HEK293 (cell line): Measurements from ENCODE around the gene LGALSL.

Experiments
- CTCF ChIA-PET: fragments of 350-600 bp; formaldehyde crosslinking; extraction: SDS; loops from one replicate; lab custom pipeline; 2021; ENCODE audit warnings: antibody characterized with exemption; lab: Yijun Ruan, JAX
- POLR2A ChIA-PET: fragments of 300-600 bp; formaldehyde crosslinking; extraction: SDS; loops from one replicate; lab custom pipeline; 2020; ENCODE audit warnings: antibody characterized with exemption, inconsistent platforms; lab: Yijun Ruan, JAX
- H3K27ac ChIP-seq: fragments of 200-500 bp; sonication (Bioruptor generic); 2 replicates; pipeline ENCODE4 v1.5.1; 2014; ENCODE audit warnings: low read depth, low read length, control low read depth, inconsistent platforms; ENCODE audit errors: extremely low read depth
- H3K36me3 ChIP-seq, 2 experiments: fragments of 200-500 bp in 1 of 2; sonication (Bioruptor generic) in 1 of 2; 1 replicate in 1 of 2; 2 replicates in 1 of 2; pipeline ENCODE4 v1.5.1; 2014 to 2017; ENCODE audit warnings: inconsistent platforms in 2 of 2, low read length in 2 of 2; ENCODE audit not compliant: control insufficient read depth in 2 of 2, insufficient read depth in 1 of 2
- H3K4me1 ChIP-seq: fragments of 200-500 bp; sonication (Bioruptor generic); 2 replicates; pipeline ENCODE4 v1.5.1; 2014; ENCODE audit warnings: mild to moderate bottlenecking, low read length, inconsistent platforms; ENCODE audit not compliant: control insufficient read depth, insufficient read depth
- H3K4me3 ChIP-seq: 2 replicates; pipeline ENCODE4 v1.5.1; 2011; ENCODE audit warnings: low read depth, mild to moderate bottlenecking, control low read depth, low read length, moderate library complexity
- H3K9me3 ChIP-seq: fragments of 200-500 bp; sonication (Bioruptor generic); 2 replicates; pipeline ENCODE4 v1.5.1; 2014; ENCODE audit warnings: low read depth, low read length, inconsistent platforms; ENCODE audit not compliant: control insufficient read depth, insufficient read depth
- HOXA7 ChIP-seq: sonication (generic); formaldehyde crosslinking; IDR thresholded peaks from 2 replicates; pipeline ENCODE4 v1.8.1; 2022; ENCODE audit warnings: missing genetic modification reagents, borderline replicate concordance
- ZFP41 ChIP-seq: fragments of 450-650 bp; formaldehyde crosslinking; IDR thresholded peaks from 2 replicates; pipeline ENCODE4 v1.5.1; 2016; ENCODE audit warnings: missing biosample characterization, missing genetic modification characterization, borderline replicate concordance
- ZNF10 ChIP-seq: fragments of 450-650 bp; formaldehyde crosslinking; IDR thresholded peaks from 2 replicates; pipeline ENCODE4 v1.5.1; 2017; ENCODE audit warnings: missing biosample characterization, missing genetic modification characterization
- ZNF138 ChIP-seq: fragments of 450-650 bp; formaldehyde crosslinking; IDR thresholded peaks from 2 replicates; pipeline ENCODE4 v1.5.1; 2016; ENCODE audit warnings: missing biosample characterization, missing genetic modification characterization, borderline replicate concordance
- ZNF175 ChIP-seq: fragments of 450-650 bp; formaldehyde crosslinking; IDR thresholded peaks from 2 replicates; pipeline ENCODE4 v1.5.1; 2016; ENCODE audit warnings: missing biosample characterization, missing genetic modification characterization
- ZNF23 ChIP-seq: fragments of 450-650 bp; formaldehyde crosslinking; IDR thresholded peaks from 2 replicates; pipeline ENCODE4 v1.5.1; 2016; ENCODE audit warnings: missing biosample characterization, missing genetic modification characterization, borderline replicate concordance
- ZNF248 ChIP-seq: fragments of 450-650 bp; formaldehyde crosslinking; IDR thresholded peaks from 2 replicates; pipeline ENCODE4 v1.5.1; 2017; ENCODE audit warnings: missing biosample characterization, missing genetic modification characterization
- ZNF354C ChIP-seq: fragments of 450-650 bp; formaldehyde crosslinking; IDR thresholded peaks from 2 replicates; pipeline ENCODE4 v1.5.1; 2016; ENCODE audit warnings: missing biosample characterization, missing genetic modification characterization, low read depth, borderline replicate concordance
- ZNF521 ChIP-seq: fragments of 450-650 bp; formaldehyde crosslinking; IDR thresholded peaks from 2 replicates; pipeline ENCODE4 v1.5.1; 2017; ENCODE audit warnings: missing biosample characterization, mild to moderate bottlenecking, missing genetic modification characterization
- ZNF670 ChIP-seq: fragments of 450-650 bp; formaldehyde crosslinking; IDR thresholded peaks from 2 replicates; pipeline ENCODE4 v1.5.1; 2016; ENCODE audit warnings: missing biosample characterization, missing genetic modification characterization, low read depth
- ZNF76 ChIP-seq: fragments of 450-650 bp; formaldehyde crosslinking; IDR thresholded peaks from 2 replicates; pipeline ENCODE4; 2016; ENCODE audit warnings: low read depth, missing biosample characterization, missing genetic modification characterization, borderline replicate concordance
- TF ChIP-seq, protein P1 (sequence below): fragments of 450-650 bp; formaldehyde crosslinking; IDR thresholded peaks from 2 replicates; pipeline ENCODE4 v1.5.1; 2016; ENCODE audit warnings: missing biosample characterization, missing genetic modification characterization
- TF ChIP-seq, protein P2 (sequence below): fragments of 450-650 bp; formaldehyde crosslinking; conservative IDR thresholded peaks from 2 replicates; pipeline ENCODE4 v1.5.1; 2016; ENCODE audit warnings: low read depth, missing biosample characterization, missing genetic modification characterization
- TF ChIP-seq, protein P3 (sequence below): fragments of 450-650 bp; formaldehyde crosslinking; IDR thresholded peaks from 2 replicates; pipeline ENCODE4 v1.5.1; 2017; ENCODE audit warnings: missing biosample characterization, missing genetic modification characterization
- TF ChIP-seq, protein P4 (sequence below): fragments of 450-650 bp; formaldehyde crosslinking; conservative IDR thresholded peaks from 2 replicates; pipeline ENCODE4 v1.5.1; 2016; ENCODE audit warnings: low read depth, missing biosample characterization, missing genetic modification characterization
- TF ChIP-seq, protein P5 (sequence below): fragments of 450-650 bp; formaldehyde crosslinking; IDR thresholded peaks from 2 replicates; pipeline ENCODE4 v1.5.1; 2016; ENCODE audit warnings: missing biosample characterization, missing genetic modification characterization

The LGALSL gene

DNA sequence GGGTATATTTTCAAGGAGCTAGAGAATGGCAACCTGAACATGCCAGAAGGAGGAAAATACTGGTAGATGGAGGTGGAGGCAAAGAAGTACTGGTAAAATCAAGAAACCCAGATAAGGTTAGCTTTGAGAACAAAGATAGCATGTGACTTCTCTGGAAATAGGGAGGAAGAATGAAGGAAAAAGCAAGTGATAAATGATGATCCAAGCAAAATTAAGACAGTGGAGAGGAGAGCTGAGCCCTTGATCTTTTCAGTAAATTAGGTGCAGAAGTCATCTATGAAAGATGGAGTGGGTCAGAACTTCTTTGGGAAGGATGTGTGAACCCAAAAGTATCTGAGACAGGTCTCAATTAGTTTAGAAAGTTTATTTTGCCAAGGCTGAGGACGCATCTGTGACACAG, 44.5 kb downstream of the LGALSL start:
- no peaks in the 10 kb centered on the region for H3K9me3 ChIP-seq

DNA sequence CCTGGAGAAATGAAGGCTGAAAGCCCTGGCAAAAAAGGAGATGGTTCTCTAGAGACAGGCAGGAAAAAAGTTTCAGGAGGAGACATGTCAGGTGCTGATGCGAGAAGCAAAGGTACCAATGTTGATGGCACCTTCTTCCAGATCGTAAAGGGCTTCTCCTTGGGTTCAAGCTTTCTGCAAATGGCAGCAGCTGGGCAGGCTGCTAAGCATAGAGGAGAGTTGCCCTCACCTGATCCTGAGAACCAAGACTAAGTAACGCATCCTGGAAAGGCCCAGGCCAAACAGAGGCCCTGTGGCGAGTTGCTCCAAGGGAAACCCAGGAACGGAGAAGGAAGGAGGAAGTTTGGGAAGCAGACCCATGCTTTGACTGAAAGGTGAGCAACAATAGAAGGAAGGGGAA, 46.6 kb downstream of the LGALSL start:
- ChIA-PET CTCF (interaction anchor here (0.6 to 4.9 kb wide), 3 partner anchors 13 to 477 kb away, joined by 4 to 39 read pairs (median 4); no protein-coding TSS in a partner anchor), POLR2A (no interaction called here)
- no peaks in the 10 kb centered on the region for H3K4me1 ChIP-seq
- H3K4me3 ChIP-seq = no peak overlapping the region
- H3K36me3 ChIP-seq = no peaks in the 10 kb centered on the region
- TF ChIP-seq, protein P1, sequence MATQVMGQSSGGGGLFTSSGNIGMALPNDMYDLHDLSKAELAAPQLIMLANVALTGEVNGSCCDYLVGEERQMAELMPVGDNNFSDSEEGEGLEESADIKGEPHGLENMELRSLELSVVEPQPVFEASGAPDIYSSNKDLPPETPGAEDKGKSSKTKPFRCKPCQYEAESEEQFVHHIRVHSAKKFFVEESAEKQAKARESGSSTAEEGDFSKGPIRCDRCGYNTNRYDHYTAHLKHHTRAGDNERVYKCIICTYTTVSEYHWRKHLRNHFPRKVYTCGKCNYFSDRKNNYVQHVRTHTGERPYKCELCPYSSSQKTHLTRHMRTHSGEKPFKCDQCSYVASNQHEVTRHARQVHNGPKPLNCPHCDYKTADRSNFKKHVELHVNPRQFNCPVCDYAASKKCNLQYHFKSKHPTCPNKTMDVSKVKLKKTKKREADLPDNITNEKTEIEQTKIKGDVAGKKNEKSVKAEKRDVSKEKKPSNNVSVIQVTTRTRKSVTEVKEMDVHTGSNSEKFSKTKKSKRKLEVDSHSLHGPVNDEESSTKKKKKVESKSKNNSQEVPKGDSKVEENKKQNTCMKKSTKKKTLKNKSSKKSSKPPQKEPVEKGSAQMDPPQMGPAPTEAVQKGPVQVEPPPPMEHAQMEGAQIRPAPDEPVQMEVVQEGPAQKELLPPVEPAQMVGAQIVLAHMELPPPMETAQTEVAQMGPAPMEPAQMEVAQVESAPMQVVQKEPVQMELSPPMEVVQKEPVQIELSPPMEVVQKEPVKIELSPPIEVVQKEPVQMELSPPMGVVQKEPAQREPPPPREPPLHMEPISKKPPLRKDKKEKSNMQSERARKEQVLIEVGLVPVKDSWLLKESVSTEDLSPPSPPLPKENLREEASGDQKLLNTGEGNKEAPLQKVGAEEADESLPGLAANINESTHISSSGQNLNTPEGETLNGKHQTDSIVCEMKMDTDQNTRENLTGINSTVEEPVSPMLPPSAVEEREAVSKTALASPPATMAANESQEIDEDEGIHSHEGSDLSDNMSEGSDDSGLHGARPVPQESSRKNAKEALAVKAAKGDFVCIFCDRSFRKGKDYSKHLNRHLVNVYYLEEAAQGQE (tag by site-specific recombination) = no peak
- TF ChIP-seq HOXA7 (CRISPR knock-in tag) (no peak), ZNF248 (tag by site-specific recombination) (no peak), ZNF76 (tag by site-specific recombination) (no peak), ZNF354C (no peak)
- H3K27ac ChIP-seq = no peak overlapping the region
- H3K9me3 ChIP-seq = no peaks in the 10 kb centered on the region

More for the DNA sequence above, 44.5 kb downstream of the LGALSL start:
- ChIA-PET POLR2A (interaction anchor here (1.0 kb wide), 1 partner anchor 154 kb away, joined by 3 read pairs; no protein-coding TSS in a partner anchor), CTCF (interaction anchor here (0.7 to 4.9 kb wide), 3 partner anchors 11 to 167 kb away, joined by 3 to 39 read pairs (median 4); no protein-coding TSS in a partner anchor)
- TF ChIP-seq ZFP41 (tag by site-specific recombination) (no peak), ZNF521 (tag by site-specific recombination) (no peak), ZNF23 (tag by site-specific recombination) (no peak), ZNF10 (tag by site-specific recombination) (no peak), ZNF138 (tag by site-specific recombination) (no peak), ZNF175 (tag by site-specific recombination) (no peak), ZNF670 (tag by site-specific recombination) (no peak)
- TF ChIP-seq, protein P2, sequence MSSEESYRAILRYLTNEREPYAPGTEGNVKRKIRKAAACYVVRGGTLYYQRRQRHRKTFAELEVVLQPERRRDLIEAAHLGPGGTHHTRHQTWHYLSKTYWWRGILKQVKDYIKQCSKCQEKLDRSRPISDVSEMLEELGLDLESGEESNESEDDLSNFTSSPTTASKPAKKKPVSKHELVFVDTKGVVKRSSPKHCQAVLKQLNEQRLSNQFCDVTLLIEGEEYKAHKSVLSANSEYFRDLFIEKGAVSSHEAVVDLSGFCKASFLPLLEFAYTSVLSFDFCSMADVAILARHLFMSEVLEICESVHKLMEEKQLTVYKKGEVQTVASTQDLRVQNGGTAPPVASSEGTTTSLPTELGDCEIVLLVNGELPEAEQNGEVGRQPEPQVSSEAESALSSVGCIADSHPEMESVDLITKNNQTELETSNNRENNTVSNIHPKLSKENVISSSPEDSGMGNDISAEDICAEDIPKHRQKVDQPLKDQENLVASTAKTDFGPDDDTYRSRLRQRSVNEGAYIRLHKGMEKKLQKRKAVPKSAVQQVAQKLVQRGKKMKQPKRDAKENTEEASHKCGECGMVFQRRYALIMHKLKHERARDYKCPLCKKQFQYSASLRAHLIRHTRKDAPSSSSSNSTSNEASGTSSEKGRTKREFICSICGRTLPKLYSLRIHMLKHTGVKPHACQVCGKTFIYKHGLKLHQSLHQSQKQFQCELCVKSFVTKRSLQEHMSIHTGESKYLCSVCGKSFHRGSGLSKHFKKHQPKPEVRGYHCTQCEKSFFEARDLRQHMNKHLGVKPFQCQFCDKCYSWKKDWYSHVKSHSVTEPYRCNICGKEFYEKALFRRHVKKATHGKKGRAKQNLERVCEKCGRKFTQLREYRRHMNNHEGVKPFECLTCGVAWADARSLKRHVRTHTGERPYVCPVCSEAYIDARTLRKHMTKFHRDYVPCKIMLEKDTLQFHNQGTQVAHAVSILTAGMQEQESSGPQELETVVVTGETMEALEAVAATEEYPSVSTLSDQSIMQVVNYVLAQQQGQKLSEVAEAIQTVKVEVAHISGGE (tag by site-specific recombination) = no peak
- TF ChIP-seq, protein P3, sequence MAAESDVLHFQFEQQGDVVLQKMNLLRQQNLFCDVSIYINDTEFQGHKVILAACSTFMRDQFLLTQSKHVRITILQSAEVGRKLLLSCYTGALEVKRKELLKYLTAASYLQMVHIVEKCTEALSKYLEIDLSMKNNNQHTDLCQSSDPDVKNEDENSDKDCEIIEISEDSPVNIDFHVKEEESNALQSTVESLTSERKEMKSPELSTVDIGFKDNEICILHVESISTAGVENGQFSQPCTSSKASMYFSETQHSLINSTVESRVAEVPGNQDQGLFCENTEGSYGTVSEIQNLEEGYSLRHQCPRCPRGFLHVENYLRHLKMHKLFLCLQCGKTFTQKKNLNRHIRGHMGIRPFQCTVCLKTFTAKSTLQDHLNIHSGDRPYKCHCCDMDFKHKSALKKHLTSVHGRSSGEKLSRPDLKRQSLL (tag by site-specific recombination) = no peak
- TF ChIP-seq, protein P4, sequence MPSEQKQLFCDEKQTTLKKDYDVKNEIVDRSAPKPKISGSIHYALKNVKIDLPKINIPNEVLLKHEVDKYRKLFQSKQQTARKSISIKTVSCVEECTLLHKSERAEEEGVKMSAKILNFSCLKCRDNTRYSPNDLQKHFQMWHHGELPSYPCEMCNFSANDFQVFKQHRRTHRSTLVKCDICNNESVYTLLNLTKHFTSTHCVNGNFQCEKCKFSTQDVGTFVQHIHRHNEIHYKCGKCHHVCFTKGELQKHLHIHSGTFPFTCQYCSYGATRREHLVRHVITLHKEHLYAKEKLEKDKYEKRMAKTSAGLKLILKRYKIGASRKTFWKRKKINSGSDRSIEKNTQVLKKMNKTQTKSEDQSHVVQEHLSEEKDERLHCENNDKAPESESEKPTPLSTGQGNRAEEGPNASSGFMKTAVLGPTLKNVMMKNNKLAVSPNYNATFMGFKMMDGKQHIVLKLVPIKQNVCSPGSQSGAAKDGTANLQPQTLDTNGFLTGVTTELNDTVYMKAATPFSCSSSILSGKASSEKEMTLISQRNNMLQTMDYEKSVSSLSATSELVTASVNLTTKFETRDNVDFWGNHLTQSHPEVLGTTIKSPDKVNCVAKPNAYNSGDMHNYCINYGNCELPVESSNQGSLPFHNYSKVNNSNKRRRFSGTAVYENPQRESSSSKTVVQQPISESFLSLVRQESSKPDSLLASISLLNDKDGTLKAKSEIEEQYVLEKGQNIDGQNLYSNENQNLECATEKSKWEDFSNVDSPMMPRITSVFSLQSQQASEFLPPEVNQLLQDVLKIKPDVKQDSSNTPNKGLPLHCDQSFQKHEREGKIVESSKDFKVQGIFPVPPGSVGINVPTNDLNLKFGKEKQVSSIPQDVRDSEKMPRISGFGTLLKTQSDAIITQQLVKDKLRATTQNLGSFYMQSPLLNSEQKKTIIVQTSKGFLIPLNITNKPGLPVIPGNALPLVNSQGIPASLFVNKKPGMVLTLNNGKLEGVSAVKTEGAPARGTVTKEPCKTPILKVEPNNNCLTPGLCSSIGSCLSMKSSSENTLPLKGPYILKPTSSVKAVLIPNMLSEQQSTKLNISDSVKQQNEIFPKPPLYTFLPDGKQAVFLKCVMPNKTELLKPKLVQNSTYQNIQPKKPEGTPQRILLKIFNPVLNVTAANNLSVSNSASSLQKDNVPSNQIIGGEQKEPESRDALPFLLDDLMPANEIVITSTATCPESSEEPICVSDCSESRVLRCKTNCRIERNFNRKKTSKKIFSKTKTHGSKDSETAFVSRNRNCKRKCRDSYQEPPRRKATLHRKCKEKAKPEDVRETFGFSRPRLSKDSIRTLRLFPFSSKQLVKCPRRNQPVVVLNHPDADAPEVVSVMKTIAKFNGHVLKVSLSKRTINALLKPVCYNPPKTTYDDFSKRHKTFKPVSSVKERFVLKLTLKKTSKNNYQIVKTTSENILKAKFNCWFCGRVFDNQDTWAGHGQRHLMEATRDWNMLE (tag by site-specific recombination) = no peak
- TF ChIP-seq, protein P5, sequence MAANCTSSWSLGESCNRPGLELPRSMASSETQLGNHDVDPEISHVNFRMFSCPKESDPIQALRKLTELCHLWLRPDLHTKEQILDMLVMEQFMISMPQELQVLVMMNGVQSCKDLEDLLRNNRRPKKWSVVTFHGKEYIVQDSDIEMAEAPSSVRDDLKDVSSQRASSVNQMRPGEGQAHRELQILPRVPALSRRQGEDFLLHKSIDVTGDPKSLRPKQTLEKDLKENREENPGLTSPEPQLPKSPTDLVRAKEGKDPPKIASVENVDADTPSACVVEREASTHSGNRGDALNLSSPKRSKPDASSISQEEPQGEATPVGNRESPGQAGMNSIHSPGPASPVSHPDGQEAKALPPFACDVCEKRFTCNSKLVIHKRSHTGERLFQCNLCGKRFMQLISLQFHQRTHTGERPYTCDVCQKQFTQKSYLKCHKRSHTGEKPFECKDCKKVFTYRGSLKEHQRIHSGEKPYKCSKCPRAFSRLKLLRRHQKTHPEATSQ (tag by site-specific recombination) = no peak
- Histone ChIP-seq H3K27ac (no peak overlapping the region), H3K36me3 (no peaks in the 10 kb centered on the region), H3K4me1 (no peaks in the 10 kb centered on the region), H3K4me3 (no peak overlapping the region)
